Measurements from ENCODE around the gene GABRR1. TPM values are rescaled to one million over a fixed set of nuclear protein-coding genes. Genes with fewer than 3 reads are reported as not detected.

GABRR1 gene
- total RNA-seq, 1 donor from 2014 or later, result not detected

DNA sequence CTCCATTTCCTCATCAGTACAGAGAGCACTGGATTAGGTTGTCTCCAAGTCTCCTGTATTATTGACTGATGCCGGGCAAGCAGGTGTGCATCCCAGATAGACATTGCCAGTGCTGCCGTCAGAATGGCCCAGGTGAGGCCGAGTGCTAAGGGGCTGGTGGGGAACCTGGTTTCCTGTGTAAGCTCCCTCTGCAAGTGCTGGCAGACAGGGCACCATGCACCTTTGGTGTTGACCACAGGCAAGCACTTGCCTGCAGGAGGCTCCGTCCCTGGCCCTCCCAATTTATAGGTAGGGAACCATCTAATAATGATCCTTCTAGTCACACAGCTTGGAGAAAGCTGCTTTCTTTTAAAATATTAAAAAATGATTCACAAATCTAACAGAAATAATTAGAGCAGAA, 747 bp downstream of the GABRR1 start:
- DNase-seq (ENCODE audit: low spot score) (no peak), ATAC-seq (no peak)

DNA sequence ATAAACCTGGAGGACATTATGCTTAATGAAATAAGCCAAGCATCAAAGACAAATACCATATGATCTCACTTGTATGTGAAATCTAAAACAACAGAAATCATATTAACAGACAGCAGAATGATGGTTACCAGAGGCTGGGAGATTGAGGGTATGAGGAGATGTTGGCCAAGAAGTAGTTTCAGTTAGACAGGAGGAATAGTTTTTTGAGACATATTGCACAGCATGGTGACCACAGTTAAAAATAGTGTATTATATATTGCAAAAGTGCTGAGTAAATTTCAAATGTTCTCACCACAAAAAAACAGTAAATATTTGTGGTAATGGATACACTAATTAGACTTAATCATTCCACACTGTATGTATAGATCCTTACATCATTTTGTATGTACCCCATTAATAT, 1.8 kb downstream of the GABRR1 start:
- ATAC-seq, result no peak
- no peak for DNase-seq (ENCODE audit: low spot score)

DNA sequence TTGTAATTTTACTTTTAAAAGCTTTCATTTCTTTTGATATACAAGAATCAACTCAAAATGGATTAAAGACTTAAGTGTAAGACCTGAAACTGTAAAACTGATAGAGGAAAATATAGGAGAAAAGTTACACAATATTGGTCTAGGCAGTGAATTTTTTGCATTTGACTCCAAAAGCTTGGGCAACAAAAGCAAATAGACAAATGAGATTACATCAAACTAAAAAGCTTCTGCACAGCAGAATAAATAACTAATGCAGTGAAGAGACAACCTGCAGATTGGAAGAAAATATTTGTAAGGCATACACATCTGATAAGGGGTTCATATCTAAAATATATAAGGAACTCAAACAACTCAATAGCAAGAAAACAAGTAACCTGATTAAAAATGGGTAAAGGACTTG, 3.0 kb downstream of the GABRR1 start:
- no peak for DNase-seq (ENCODE audit: low spot score)
- ATAC-seq, result peak; percentile 70

DNA sequence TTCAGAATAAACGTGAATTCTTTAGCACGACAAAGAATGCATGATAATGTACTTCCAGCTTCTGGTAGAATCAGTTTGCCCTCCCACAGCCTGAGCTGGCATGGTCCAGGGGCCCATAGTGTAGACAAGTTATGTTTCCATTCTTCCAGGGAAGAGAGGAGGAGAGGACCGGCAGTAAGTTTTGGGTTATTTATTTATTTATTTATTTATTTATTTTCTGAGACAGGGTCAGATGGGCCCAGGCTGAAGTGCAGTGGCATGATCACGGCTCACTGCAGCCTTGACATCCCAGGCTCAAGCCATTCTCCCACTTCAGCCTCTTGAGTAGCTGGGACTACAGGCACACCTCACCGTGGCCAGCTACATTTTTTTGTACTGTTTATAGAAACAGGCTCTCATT, 4.7 kb downstream of the GABRR1 start:
- DNase-seq (ENCODE audit: low spot score) (no peak), ATAC-seq (no peak)

DNA sequence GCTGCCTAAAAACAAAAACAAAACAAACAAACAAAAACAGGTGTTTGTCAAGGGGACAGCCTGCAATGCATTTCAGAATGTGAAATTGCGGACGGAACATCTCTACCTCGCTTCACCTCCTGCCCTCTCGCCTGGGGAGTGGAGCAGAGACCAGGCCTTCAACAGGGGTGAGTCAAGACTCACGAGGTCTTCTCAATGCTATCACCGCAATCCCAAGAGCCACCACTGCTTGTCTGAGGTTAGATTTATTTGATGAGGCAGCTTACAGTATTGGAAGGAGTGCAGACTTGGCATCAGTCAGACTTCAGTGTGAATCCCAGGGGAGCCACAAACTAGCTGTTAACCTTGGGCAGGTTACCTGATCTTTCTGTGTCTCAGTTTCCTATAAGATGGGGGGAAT, 7.7 kb downstream of the GABRR1 start:
- ATAC-seq (no peak), DNase-seq (ENCODE audit: low spot score) (no peak)

DNA sequence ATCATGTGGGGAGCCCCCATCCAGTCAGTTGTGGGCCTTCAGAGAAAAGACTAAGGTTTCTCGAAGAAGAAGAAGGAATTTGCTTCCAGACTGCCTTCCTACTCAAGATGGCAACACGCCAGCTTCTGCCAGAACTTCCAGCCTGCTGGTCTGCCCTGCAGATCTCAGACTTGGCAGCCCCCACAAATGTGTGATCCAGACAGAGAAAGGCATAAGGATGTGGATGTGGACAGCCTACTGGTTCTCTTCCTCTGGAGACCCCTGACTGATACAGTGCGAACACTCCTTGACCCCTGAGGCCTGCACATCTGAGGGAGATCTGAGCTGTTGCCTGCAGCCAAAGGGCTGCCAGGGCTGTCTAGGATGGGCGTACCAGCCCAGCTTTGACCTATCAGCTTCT, 8.6 kb downstream of the GABRR1 start:
- no peak for ATAC-seq
- no peak for DNase-seq (ENCODE audit: low spot score)

DNA sequence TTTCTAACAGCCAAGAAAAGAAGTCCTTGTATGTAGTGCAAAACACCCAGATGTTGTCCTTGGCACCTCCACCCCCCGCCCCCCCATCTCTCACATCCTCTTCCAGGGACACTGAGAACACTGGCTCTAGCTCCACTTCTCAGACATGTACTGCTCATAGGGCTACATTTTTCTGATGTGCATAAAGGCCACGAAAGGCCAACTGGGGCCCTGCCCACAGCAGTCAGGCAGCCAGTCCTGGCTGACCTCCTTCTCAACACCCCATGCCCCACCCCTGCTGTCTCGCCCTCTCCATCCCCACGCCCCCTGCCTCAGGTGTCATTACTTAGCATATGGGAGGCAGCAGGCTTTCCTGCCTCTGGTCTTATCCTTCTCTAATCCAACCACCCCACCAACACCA, 11.3 kb downstream of the GABRR1 start:
- DNase-seq (ENCODE audit: low spot score) (no peak), ATAC-seq (no peak)

DNA sequence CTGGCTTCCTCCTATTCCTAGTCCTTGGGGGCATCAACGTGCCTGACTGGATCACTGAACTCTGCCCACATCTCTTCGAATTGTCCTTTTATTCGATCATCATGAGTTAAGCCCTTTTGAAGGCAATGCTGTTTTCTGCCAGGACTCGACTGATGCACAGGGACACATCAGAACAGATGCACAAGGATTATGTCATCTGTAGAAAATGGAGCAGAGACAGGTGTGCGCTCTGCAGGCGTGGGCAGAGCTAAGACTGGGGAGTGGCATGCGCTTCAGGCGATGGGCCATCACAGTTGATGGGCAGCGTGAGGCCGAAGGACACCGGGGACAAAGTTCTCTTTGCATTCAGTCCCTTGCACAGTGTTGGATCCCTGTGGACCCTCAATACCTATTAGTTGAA, 13.1 kb downstream of the GABRR1 start:
- ATAC-seq (no peak), DNase-seq (ENCODE audit: low spot score) (no peak)

DNA sequence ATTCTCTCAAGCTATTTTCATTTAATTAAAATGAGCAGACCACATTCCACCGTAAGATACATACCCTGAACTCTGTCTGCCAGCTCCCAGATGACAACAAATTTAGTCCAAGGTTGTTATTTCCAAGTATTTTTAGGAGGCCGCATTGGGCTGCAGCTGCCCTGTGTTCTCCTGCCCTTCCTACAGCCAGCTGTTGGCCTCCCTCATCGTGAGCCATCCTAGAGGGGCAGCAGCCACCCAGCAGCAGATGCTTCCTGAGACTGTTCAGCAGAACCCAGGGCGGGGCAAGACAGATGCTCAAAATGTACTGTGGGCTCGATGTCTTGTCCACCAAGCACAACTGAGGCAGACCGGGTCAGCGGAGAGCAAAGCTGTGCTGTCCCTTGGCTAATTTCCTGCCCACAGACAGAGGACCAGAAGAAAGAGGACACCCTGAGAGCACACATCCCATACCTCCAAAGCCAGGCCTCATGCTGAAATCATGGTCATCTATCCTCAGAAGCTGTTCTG, 16.4 kb downstream of the GABRR1 start:
- DNase-seq (ENCODE audit: low spot score) (no peak), ATAC-seq (no peak)

DNA sequence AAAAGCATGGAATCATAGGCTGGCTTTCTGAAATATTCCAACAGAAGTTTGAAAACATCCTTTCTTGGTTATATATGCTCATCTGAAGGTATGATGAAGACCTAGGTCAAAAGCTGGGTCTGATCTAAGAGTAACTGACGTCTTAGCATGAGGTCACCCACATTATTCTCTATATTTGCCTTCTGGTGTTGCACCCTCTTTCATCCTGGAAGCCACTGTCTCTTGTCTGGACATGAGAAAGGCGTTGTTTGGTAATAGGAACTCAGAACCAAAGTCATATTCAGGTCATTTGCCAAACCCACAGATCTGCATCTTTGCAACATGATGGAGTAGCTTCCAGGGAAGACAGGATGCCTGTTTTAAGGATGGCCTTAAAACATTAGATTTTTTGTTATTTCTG, 17.6 kb downstream of the GABRR1 start:
- DNase-seq (ENCODE audit: low spot score) (no peak), ATAC-seq (no peak)

DNA sequence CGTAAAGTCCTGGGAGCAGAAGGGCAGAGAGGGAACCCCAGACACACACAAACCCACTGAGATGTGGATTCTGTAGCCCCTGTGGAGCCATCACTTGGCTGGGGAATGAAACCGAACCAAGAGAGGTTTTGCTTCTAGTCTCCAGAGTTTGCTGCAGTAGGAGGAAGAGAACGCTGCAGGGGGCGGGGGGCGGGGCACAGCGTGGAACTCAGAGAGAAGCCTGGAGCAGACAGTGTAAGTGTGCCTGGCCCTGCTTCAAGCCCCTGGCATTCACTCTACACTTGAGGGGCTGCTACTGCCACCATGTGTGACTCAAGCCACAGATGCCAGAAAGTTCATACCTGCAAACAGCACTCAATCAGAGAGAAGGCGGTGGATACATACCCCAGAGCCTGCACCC, 18.9 kb downstream of the GABRR1 start:
- no peak for DNase-seq (ENCODE audit: low spot score)

DNA sequence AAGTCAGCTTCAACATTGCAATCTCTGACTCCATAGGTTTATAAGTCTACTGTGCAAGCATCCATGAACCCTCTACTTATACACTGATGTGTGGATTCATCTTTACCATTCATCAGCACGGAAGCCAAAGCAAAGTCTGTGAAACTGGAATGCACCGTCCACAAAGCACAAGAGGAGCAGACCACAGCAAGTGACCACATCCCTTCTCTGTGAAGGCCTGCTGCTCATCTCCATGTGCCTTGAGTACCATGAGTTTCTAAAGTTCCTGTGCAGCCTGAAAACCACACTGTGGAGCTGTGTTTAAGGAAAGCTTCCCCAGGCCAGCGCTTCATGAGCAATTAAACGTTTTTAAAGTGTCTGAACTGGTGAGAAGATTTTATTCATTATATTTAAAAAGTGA, 20.0 kb downstream of the GABRR1 start:
- DNase-seq (ENCODE audit: low spot score) (no peak), ATAC-seq (no peak)

More for the DNA sequence above, 18.9 kb downstream of the GABRR1 start:
- ATAC-seq, result no peak

DNA sequence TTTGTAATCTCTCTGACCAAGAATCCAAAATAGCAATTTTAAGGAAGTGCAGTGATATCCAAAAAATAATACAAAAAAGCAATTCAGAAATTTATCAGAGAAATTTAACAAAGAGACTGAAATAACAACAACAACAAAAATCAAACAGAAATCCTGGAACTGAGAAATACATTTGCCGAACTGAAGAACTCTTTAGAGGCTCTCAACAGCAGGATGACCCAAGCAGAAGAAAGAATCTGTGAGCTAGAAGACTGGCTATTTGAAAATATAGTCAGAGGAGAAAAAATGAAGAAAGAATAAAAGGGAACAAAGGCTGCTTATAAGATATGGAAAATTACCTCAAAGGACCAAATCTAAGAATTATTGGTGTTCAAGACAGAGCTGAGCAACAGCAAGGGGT, 22.6 kb downstream of the GABRR1 start:
- ATAC-seq, result no peak
- DNase-seq (ENCODE audit: low spot score), result no peak

DNA sequence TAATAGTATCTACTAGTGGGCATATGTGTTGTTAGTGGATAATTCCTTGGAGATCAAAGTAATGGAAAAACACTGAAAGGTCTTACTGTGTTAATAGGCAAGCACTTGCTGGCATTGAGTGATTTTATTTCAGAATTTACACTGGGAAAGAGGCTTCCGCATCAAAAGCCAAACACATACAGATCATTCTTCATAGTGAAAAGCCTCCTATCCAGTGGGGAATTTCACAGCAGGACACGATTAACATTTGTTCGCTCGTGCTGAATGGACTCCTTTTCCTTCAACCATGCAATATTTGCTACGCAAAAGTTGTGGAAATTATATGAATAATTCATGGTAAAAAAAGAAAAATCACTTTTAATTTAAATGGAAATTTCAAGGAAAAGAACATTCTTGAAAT, 26.4 kb downstream of the GABRR1 start:
- no peak for DNase-seq (ENCODE audit: low spot score)
- no peak for ATAC-seq

DNA sequence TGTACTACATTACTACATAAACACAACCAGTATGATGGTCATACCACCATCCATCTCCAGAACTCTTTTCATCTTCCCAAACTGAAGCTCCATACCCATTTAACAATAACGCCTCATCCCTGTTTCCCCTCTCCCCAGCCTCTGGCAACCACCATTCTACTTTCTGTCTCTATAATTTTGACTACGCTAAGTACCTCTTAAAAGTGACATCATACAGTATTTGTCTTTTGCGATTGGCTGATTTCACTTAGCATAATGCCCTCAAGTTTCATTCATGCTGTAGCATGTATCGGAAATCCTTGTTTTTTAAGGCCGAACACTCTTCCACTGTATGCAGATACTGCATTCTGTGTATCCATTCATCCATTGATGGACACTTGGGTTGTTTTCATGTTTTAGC, 29.7 kb downstream of the GABRR1 start:
- no peak for DNase-seq (ENCODE audit: low spot score)
- no peak for ATAC-seq

DNA sequence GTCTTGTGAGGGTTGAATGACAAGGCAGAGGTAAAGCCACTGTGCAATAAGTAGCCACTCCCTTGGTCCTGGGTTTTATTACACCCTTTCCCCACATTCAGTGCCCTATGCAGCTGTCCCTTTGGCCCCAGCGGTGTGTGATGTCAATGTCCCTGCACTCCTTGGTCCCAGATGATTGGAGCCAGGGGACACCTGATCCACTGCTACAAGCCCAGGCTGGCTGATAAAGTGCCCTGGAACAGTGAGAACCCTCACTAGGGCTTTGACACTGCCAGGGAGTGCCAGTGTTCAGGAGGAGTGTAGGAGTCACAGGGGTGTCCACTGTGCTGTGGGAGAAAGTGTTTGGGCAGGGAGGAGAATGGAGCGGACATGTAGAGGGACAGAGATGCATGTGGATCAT, 30.4 kb downstream of the GABRR1 start:
- DNase-seq (ENCODE audit: low spot score) (no peak), ATAC-seq (no peak)

DNA sequence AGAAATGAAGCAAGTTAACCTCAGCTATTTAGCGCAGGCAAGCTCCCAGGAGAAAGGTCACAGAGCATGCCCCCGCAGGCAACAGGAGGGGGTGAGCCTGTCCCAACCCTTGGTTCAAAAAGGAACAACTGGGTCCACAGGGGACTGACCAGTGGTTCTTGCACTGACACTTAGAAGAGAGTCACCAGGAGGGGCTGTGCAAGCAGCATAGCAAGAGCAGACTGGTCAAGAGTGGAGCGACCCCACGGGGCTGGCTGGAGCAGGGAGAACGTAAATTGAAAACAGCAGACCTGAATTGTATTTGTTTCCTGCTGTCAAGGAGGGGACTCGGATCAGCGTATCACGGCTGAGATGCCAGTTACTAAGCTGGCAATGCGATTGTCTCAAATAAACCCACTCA, 32.8 kb downstream of the GABRR1 start:
- DNase-seq (ENCODE audit: low spot score) (no peak), ATAC-seq (no peak)

DNA sequence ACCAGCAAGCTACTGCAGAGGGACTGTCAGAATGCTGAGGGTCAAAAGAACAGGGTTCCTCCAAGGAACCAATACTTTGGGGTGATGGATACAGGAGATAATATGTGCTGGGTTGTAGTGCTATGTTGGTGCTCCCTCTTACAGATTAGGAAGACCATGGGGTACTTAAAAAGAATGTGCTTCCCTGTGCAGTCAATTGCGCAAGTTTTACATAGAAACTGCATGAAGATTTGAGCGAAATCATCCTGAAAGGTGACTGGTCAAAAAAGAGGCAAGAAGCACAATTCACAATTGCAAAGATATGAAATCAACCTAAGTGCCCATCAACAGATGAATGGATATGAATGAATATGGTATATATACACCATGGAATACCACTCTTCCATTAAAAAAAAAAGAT, 33.9 kb downstream of the GABRR1 start:
- ATAC-seq (no peak), DNase-seq (ENCODE audit: low spot score) (no peak)

DNA sequence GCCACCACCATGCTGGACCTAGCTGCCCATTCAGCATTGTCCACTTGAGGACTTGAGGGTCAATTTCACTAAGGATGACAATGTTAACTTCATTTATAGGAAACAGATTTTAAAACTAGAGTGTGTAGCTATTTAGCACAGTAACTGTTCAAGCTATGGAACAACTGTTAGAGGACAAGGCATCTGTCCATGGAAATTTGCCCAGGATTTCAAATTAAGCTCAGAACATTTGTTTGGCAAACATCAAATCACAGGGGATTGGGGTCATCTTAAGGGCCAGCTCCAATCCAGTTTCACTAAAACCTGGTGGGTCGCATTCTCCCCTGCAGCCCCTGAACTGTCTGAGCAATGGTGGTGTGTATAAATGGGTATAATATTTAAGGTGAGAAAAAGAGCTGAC, 36.2 kb downstream of the GABRR1 start:
- ATAC-seq (no peak), DNase-seq (ENCODE audit: low spot score) (no peak)

DNA sequence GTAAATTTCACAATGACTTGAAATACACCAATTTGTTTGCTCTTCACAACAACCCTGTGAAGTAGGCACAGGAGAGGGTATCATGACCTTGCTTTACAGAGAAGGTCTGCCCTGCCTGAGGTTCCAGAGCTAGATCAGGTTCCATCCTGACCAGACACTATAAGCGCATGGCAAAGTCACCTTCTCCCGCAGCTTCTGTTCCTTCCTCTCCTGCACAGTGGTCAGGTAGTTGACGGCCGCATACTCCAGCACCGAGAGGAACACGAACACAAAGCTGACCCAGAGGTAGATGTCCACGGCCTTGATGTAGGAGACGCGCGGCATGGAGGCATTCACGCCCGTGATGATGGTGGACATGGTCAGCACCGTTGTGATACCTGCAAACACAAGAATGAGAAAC, 37.0 kb downstream of the GABRR1 start:
- DNase-seq (ENCODE audit: low spot score) (no peak), ATAC-seq (no peak)

DNA sequence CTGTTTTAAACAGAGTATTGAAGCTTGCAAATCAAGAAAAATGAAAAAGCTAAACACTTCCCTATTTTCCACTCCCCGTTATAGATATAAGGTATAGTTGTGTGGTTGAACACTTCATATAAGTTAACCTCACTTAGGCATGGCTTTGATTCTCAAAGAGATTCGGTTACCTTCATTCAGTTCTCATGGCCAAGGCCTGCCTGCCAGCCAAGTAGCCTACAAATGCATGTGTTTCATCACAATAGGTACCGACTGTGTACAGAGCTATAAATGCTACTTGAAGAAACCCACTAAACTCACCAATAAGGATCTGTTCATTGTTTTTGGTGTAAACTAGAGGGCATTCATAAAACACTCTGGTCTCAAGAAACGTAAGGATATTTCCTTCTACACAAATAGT, 43.5 kb downstream of the GABRR1 start:
- ATAC-seq, result no peak
- DNase-seq (ENCODE audit: low spot score), result no peak

DNA sequence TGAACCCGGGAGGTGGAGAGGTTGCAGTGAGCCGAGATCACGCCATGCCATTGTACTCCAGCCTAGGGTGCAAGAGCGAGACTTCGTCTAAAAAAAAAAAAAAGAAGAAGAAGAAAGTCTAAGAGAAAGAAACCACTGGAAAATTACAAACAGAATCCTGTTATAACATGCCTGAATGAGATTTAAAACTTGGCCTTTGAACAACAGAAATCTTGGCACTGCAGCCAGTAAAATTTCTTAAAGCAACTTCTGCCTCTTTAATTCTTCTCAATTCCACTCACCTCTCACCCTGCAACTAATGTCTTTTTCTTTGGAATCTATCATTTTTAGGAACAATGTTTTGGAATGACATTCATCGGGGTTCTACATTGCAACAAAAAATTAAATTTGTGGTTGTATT, 45.0 kb downstream of the GABRR1 start:
- ATAC-seq (no peak), DNase-seq (ENCODE audit: low spot score) (no peak)

DNA sequence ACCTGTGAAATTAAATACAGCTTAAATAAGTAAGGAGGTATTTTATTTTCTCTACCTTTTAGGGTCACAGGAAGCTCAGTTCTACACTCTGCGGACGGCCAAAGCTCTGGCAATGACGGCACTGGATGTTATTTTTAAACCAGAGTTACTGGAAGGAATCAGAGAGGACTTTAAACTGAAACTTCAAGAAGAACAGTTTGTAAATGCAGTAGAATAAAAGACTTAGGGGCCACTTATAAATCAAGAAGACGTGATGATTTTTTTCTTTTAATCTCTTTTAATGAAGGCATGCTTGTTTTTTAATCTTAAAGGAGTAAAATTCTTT, 55.1 kb downstream of the GABRR1 start:
- DNase-seq (ENCODE audit: low spot score), result no peak
- ATAC-seq, result no peak

All from left lobe of liver (tissue), 2 donors.